ENCODE measurements around the gene SLC26A8.

The SLC26A8 gene

GRCh38 chr6:36023996-36024795 is at the start of gene SLC26A8:
SLC26A8 (minus strand) TSS chr6:36024641; CDS start chr6:36019707, 4,934 bp downstream.
- DNase-seq (ENCODE audit: low read depth in 1 of 2, low spot score in 1 of 2): no peak

GRCh38 chr6:36073587-36073986 is 49.1 kb upstream of the SLC26A8 start:
- DNase-seq (ENCODE audit: low read depth in 1 of 2, low spot score in 1 of 2): no peak

GRCh38 chr6:36072681-36073080 is 48.2 kb upstream of the SLC26A8 start:
- DNase-seq (ENCODE audit: low read depth in 1 of 2, low spot score in 1 of 2): no peak

- no peak for DNase-seq (ENCODE audit: low read depth in 1 of 2, low spot score in 1 of 2)
Measured at GRCh38 chr6:36071714-36072113, 47.3 kb upstream of the SLC26A8 start.

- DNase-seq (ENCODE audit: low read depth in 1 of 2, low spot score in 1 of 2): no peak
Measured at GRCh38 chr6:36071281-36071680, 46.8 kb upstream of the SLC26A8 start.

GRCh38 chr6:36070252-36070651 is 45.8 kb upstream of the SLC26A8 start:
- DNase-seq (ENCODE audit: low read depth in 1 of 2, low spot score in 1 of 2): no peak

- no peak for DNase-seq (ENCODE audit: low read depth in 1 of 2, low spot score in 1 of 2)
Measured at GRCh38 chr6:36069573-36069972, 45.1 kb upstream of the SLC26A8 start.

GRCh38 chr6:36068586-36068985 is 44.1 kb upstream of the SLC26A8 start:
- DNase-seq (ENCODE audit: low read depth in 1 of 2, low spot score in 1 of 2): no peak

- no peak for DNase-seq (ENCODE audit: low read depth in 1 of 2, low spot score in 1 of 2)
Measured at GRCh38 chr6:36068012-36068392, 43.6 kb upstream of the SLC26A8 start.

- no peak for DNase-seq (ENCODE audit: low read depth in 1 of 2, low spot score in 1 of 2)
Measured at GRCh38 chr6:36067374-36068011, 43.1 kb upstream of the SLC26A8 start.

- no peak for DNase-seq (ENCODE audit: low read depth in 1 of 2, low spot score in 1 of 2)
Measured at GRCh38 chr6:36066817-36067216, 42.4 kb upstream of the SLC26A8 start.

- DNase-seq (ENCODE audit: low read depth in 1 of 2, low spot score in 1 of 2): no peak
Measured at GRCh38 chr6:36065916-36066315, 41.5 kb upstream of the SLC26A8 start.

GRCh38 chr6:36064770-36065396 is 40.4 kb upstream of the SLC26A8 start:
- no peak for DNase-seq (ENCODE audit: low read depth in 1 of 2, low spot score in 1 of 2)

GRCh38 chr6:36063318-36064060 is 39.0 kb upstream of the SLC26A8 start:
- no peak for DNase-seq (ENCODE audit: low read depth in 1 of 2, low spot score in 1 of 2)

- DNase-seq (ENCODE audit: low read depth in 1 of 2, low spot score in 1 of 2): no peak
Measured at GRCh38 chr6:36062247-36062646, 37.8 kb upstream of the SLC26A8 start.

GRCh38 chr6:36061236-36061635 is 36.8 kb upstream of the SLC26A8 start:
- no peak for DNase-seq (ENCODE audit: low read depth in 1 of 2, low spot score in 1 of 2)

- DNase-seq (ENCODE audit: low read depth in 1 of 2, low spot score in 1 of 2): no peak
Measured at GRCh38 chr6:36056178-36056577, 31.7 kb upstream of the SLC26A8 start.

- DNase-seq (ENCODE audit: low read depth in 1 of 2, low spot score in 1 of 2): no peak
Measured at GRCh38 chr6:36054956-36055355, 30.5 kb upstream of the SLC26A8 start.

GRCh38 chr6:36054415-36054814 is 30.0 kb upstream of the SLC26A8 start:
- no peak for DNase-seq (ENCODE audit: low read depth in 1 of 2, low spot score in 1 of 2)

- no peak for DNase-seq (ENCODE audit: low read depth in 1 of 2, low spot score in 1 of 2)
Measured at GRCh38 chr6:36053878-36054277, 29.4 kb upstream of the SLC26A8 start.

GRCh38 chr6:36052097-36052496 is 27.7 kb upstream of the SLC26A8 start:
- DNase-seq (ENCODE audit: low read depth in 1 of 2, low spot score in 1 of 2): no peak

Measured in activated T-helper 1 cell treated with anti-CD3 and anti-CD28 coated beads, Interleukin-2, amount 50 U/mL, for 16 hours (primary cell).